MM.1S (cell line): ENCODE measurements around the gene KLHDC9.

ENCODE experiments used
- EZH2 ChIP-seq: fragments of 300-600 bp; sonication (generic); optimal IDR thresholded peaks from 2 replicates; pipeline ENCODE3; 2017; ENCODE audit warnings: low read depth, mild to moderate bottlenecking, antibody characterized with exemption, low read length, mixed read lengths
- EZH2phosphoT487 ChIP-seq: fragments of 300-600 bp; sonication (generic); IDR thresholded peaks from 2 replicates; pipeline ENCODE4 v1.6.1; 2018; ENCODE audit warnings: antibody characterized with exemption, low read length
- TF ChIP-seq, protein P1 (sequence below): fragments of 300-600 bp; sonication (generic); IDR thresholded peaks from 2 replicates; pipeline ENCODE4 v1.5.1; 2016; ENCODE audit warnings: antibody characterized with exemption, low read length, mixed read lengths

DNA sequence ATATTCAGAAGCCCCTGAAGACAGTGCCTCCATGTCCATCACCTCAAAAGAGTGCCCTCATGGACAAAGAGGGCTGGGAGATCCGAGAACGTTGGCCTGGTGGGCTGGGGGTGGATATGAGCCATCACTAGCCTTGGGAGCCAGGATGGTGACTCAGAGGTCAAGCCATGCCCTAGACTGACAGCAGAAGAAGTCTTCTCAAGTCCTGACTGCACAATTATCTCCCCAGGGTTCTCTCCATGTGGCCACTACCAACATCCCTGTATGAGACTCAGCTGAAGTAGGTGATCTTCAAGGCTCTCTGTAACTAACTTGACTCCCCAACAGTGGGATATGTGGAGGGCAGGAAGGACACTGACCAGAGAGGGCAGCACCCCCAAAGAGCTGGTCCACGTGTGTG is 45.3 kb upstream of the KLHDC9 start:
- TF ChIP-seq, protein P1, sequence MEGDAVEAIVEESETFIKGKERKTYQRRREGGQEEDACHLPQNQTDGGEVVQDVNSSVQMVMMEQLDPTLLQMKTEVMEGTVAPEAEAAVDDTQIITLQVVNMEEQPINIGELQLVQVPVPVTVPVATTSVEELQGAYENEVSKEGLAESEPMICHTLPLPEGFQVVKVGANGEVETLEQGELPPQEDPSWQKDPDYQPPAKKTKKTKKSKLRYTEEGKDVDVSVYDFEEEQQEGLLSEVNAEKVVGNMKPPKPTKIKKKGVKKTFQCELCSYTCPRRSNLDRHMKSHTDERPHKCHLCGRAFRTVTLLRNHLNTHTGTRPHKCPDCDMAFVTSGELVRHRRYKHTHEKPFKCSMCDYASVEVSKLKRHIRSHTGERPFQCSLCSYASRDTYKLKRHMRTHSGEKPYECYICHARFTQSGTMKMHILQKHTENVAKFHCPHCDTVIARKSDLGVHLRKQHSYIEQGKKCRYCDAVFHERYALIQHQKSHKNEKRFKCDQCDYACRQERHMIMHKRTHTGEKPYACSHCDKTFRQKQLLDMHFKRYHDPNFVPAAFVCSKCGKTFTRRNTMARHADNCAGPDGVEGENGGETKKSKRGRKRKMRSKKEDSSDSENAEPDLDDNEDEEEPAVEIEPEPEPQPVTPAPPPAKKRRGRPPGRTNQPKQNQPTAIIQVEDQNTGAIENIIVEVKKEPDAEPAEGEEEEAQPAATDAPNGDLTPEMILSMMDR: no peak
- TF ChIP-seq EZH2 (no peak), EZH2phosphoT487 (no peak)
